HG02981 (cell line): Measurements from ENCODE around the gene BHLHE23.

Experiments
- ATAC-seq: cut with Tn5 transposase; IDR thresholded peaks from one replicate; pipeline ENCODE4 v1.9.1; 2021; ENCODE audit warnings: mild to moderate bottlenecking, moderate library complexity; ENCODE audit not compliant: unreplicated experiment

The BHLHE23 gene

GRCh38 chr20:62975812-62976508, 30.8 kb downstream of the BHLHE23 start:
- ATAC-seq = no peak

- ATAC-seq = no peak
These were observed 31.5 kb downstream of the BHLHE23 start for GRCh38 chr20:62975251-62975760.

- no peak for ATAC-seq
These were observed 33.7 kb downstream of the BHLHE23 start for GRCh38 chr20:62972845-62973745.

GRCh38 chr20:62971950-62972844, 34.6 kb downstream of the BHLHE23 start:
- ATAC-seq = peak; percentile 49

GRCh38 chr20:62971211-62971949, 35.4 kb downstream of the BHLHE23 start:
- ATAC-seq = no peak

- no peak for ATAC-seq
These were observed 36.2 kb downstream of the BHLHE23 start for GRCh38 chr20:62970307-62971210.

- no peak for ATAC-seq
These were observed 36.8 kb downstream of the BHLHE23 start for GRCh38 chr20:62969939-62970306.

- ATAC-seq = no peak
These were observed 37.5 kb downstream of the BHLHE23 start for GRCh38 chr20:62969179-62969760.

- ATAC-seq = no peak
These were observed 38.2 kb downstream of the BHLHE23 start for GRCh38 chr20:62968378-62969178.

GRCh38 chr20:62967628-62968351, 39.0 kb downstream of the BHLHE23 start:
- ATAC-seq = no peak

- no peak for ATAC-seq
These were observed 39.6 kb downstream of the BHLHE23 start for GRCh38 chr20:62967149-62967501.

GRCh38 chr20:62966212-62967148, 40.3 kb downstream of the BHLHE23 start:
- ATAC-seq = no peak

- ATAC-seq = no peak
These were observed 41.4 kb downstream of the BHLHE23 start for GRCh38 chr20:62965363-62965771.

- no peak for ATAC-seq
These were observed 42.1 kb downstream of the BHLHE23 start for GRCh38 chr20:62964700-62965099.

GRCh38 chr20:62963614-62964397, 43.0 kb downstream of the BHLHE23 start:
- ATAC-seq = no peak
